K562 (cell line): ENCODE results near the gene KLHL33. TPM values are rescaled to one million over a fixed set of nuclear protein-coding genes. Genes with fewer than 3 reads are reported as not detected.

ENCODE experiments used
- ATAC-seq: fragments of 200-7000 bp; cut with Tn5 transposase; 3 replicates; pipeline ENCODE4 v1.9.1; 2020; ENCODE audit warnings: moderate library complexity
- BruUV-seq: library from RNA; stranded (reverse); fragments of 400-500 nt; replicated peaks from 2 replicates; lab custom pipeline; 2021; lab: Mats Ljungman, UMichigan
- CTCF ChIA-PET: fragments of 300-600 bp; formaldehyde crosslinking; extraction: SDS; loops from one replicate; lab custom pipeline; 2021; ENCODE audit warnings: low intra/inter-chr PET ratio; lab: Yijun Ruan, JAX
- POLR2A ChIA-PET: fragments of 300-600, 350-650 bp; sonication (Branson Sonifier 250); formaldehyde crosslinking; extraction: SDS; loops from one replicate; lab custom pipeline; 2021; ENCODE audit warnings: antibody characterized with exemption, inconsistent platforms; lab: Yijun Ruan, JAX
- DNase-seq, 4 experiments: peaks; one replicate each; pipeline versions ENCODE4 v3.0.0 to v3.0.0-alpha.2; 2011 to 2018; ENCODE audit warnings: low spot score in 3 of 4, mixed read lengths in 3 of 4; ENCODE audit errors: extremely low read depth in 1 of 4
- FAIRE-seq: peaks from 2 replicates; lab custom pipeline; 2011; peaks lifted over from hg19 to GRCh38; lab: Jason Lieb, UNC
- H2AFZ ChIP-seq: 2 replicates; pipeline ENCODE4 v1.6.0; 2011; ENCODE audit warnings: low read depth, low read length, control low read depth, inconsistent platforms
- H3K27ac ChIP-seq: fragments of 200-600 bp; 3 replicates; pipeline ENCODE4 v1.8.0; 2011; ENCODE audit warnings: low read depth, mild to moderate bottlenecking, control low read depth, inconsistent platforms, low read length, moderate library complexity, mixed read lengths; ENCODE audit errors: extremely low read depth
- H3K27me3 ChIP-seq, 2 experiments: fragments of 300-600 bp in 1 of 2; 2 replicates in 1 of 2; 3 replicates in 1 of 2; pipeline versions ENCODE4 v1.6.0 to v1.8.0; 2011; ENCODE audit warnings: inconsistent platforms in 2 of 2, low read length in 2 of 2, mild to moderate bottlenecking in 1 of 2, mixed read lengths in 1 of 2, moderate library complexity in 1 of 2; ENCODE audit not compliant: control insufficient read depth in 2 of 2, insufficient read depth in 2 of 2
- H3K36me3 ChIP-seq: fragments of 300-600 bp; 3 replicates; pipeline ENCODE4 v1.8.0; 2011; ENCODE audit warnings: mild to moderate bottlenecking, low read length, inconsistent platforms; ENCODE audit not compliant: control insufficient read depth, insufficient read depth
- H3K4me1 ChIP-seq, 2 experiments: fragments of 200-600 bp in 1 of 2; replicated peaks in 1 of 2; 2 replicates in 1 of 2; 3 replicates in 1 of 2; pipeline versions ENCODE4 v1.5.1 to v1.8.0; 2011; ENCODE audit warnings: inconsistent platforms in 2 of 2, low read length in 2 of 2, mild to moderate bottlenecking in 1 of 2, mixed read lengths in 1 of 2, moderate library complexity in 1 of 2; ENCODE audit not compliant: control insufficient read depth in 2 of 2, insufficient read depth in 2 of 2
- H3K4me2 ChIP-seq: 2 replicates; pipeline ENCODE4 v1.6.1; 2011; ENCODE audit warnings: low read length, control low read depth, inconsistent platforms, mixed read lengths; ENCODE audit not compliant: insufficient read depth
- H3K4me3 ChIP-seq: fragments of 200-600 bp; sonication (generic), shearing (Covaris generic); 2 replicates; pipeline ENCODE4 v1.5.1; 2016; ENCODE audit warnings: control low read depth, inconsistent platforms
- H3K79me2 ChIP-seq: fragments of 200-600 bp; 3 replicates; pipeline ENCODE4 v1.8.0; 2011; ENCODE audit warnings: low read length, inconsistent platforms; ENCODE audit not compliant: control insufficient read depth, insufficient read depth
- H3K9ac ChIP-seq, 2 experiments: 2 replicates each; pipeline versions ENCODE4 v1.6.0 to v1.6.1; 2011; ENCODE audit warnings: low read depth in 2 of 2, low read length in 2 of 2, control low read depth in 1 of 2, inconsistent platforms in 1 of 2, mild to moderate bottlenecking in 1 of 2, mixed read lengths in 1 of 2; ENCODE audit not compliant: insufficient read depth in 1 of 2
- H3K9me1 ChIP-seq: one replicate; pipeline ENCODE4 v1.6.0; 2011; ENCODE audit warnings: inconsistent platforms, mild to moderate bottlenecking, low read length, moderate library complexity; ENCODE audit not compliant: control insufficient read depth, insufficient read depth
- H3K9me3 ChIP-seq: replicated peaks from 2 replicates; pipeline ENCODE4 v1.5.1; 2011; ENCODE audit warnings: low read depth, low read length, inconsistent platforms; ENCODE audit not compliant: control insufficient read depth, insufficient read depth
- H4K20me1 ChIP-seq: replicated peaks from 2 replicates; pipeline ENCODE4 v1.6.1; 2011; ENCODE audit warnings: low read length, inconsistent platforms, mixed read lengths; ENCODE audit not compliant: control insufficient read depth, insufficient read depth
- ZFX ChIP-seq: sonication (generic); formaldehyde crosslinking; IDR thresholded peaks from 2 replicates; pipeline ENCODE4 v1.8.0; 2022; ENCODE audit warnings: mild to moderate bottlenecking, missing genetic modification reagents, moderate library complexity
- WGBS: fragments of 100-300 bp; shearing (Covaris generic); methylation state at CpG from one replicate; pipeline ENCODE4 v1.1.6; 2016; ENCODE audit warnings: low coverage, mixed read lengths; ENCODE audit not compliant: insufficient coverage; ENCODE audit errors: missing lambda C conversion rate; 5-methylcytosine and 5-hydroxymethylcytosine counted together
- in situ Hi-C: fragments of 300-500 bp; cut with MboI; formaldehyde crosslinking; loops from 4 replicates; pipeline ENCODE4 v1.15.0; 2018; ENCODE audit warnings: inconsistent platforms, mixed read lengths
- intact Hi-C: fragments of 100-400 bp; cut with micrococcal nuclease; formaldehyde crosslinking; loops from 2 replicates; pipeline ENCODE4 v1.14.2; 2022
- polyA plus RNA-seq, 8 experiments: library from polyadenylated mRNA; depleted of rRNA in 4 of 8; stranded (reverse) in 5 of 8; unstranded in 3 of 8; fragments of >200 nt; fragmentation: Nextera tagmentation in 2 of 8; fragmentation: Illumina TruSeq in 1 of 8; extraction: Ambion mirVana in 2 of 8; extraction: Trizol in 1 of 8; gene quantifications; 2 replicates each; pipeline versions ENCODE4 v1.2.1 to v1.2.3, GENCODE V29; 2011 to 2014; ENCODE audit warnings: inconsistent platforms in 1 of 8, missing spikeins in 1 of 8
- total RNA-seq, 7 experiments: library from RNA; depleted of rRNA in 6 of 7; stranded (reverse); fragments of >200 nt in 6 of 7; fragmentation: Illumina TruSeq in 2 of 7; extraction: Trizol in 2 of 7; gene quantifications; 2 replicates each; pipeline versions ENCODE4 v1.2.1 to v1.2.3, GENCODE V29; 2011 to 2021; ENCODE audit warnings: low replicate concordance in 1 of 7
- TF ChIP-seq, protein P1 (sequence below): fragments of 450-650 bp; IDR thresholded peaks from 2 replicates; pipeline ENCODE4 v1.6.1; 2017; ENCODE audit warnings: antibody characterized with exemption, mild to moderate bottlenecking
- TF ChIP-seq, protein P2 (sequence below): fragments of 200-800 bp; sonication (Bioruptor generic); IDR thresholded peaks from 2 replicates; pipeline ENCODE4 v1.6.1; 2017; ENCODE audit warnings: missing genetic modification characterization, missing compliant biosample characterization
- TF ChIP-seq, protein P3 (sequence below): fragments of 450-650 bp; IDR thresholded peaks from 2 replicates; pipeline ENCODE4 v1.6.1; 2016; ENCODE audit warnings: mild to moderate bottlenecking, moderate library complexity

KLHL33 gene
- total and polyA plus RNA-seq, 9 of the 15 experiments (the other 6 are each of a cell fraction or from before 2014, with no cell fraction given): 0.04 to 0.27 (median 0.13) TPM; not detected in 6

DNA sequence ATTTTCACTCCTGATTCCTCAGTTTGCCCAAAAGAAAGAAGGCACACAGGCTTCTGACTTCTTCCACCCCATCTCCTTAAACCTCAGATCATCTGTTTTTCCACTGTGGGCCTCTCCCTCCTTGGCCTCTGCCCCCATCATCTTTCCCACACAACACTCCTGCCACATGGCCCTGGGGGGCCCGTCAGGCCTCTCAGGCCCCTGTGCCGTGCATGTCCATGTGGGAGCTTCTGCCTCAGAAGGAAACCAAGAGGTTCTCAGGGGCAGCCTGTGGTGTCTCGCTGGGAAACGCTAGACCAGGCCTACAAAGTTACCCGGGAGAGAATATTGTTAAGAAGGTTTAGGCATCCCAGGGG is 8.0 kb downstream of the KLHL33 start:
- TF ChIP-seq, protein P1, sequence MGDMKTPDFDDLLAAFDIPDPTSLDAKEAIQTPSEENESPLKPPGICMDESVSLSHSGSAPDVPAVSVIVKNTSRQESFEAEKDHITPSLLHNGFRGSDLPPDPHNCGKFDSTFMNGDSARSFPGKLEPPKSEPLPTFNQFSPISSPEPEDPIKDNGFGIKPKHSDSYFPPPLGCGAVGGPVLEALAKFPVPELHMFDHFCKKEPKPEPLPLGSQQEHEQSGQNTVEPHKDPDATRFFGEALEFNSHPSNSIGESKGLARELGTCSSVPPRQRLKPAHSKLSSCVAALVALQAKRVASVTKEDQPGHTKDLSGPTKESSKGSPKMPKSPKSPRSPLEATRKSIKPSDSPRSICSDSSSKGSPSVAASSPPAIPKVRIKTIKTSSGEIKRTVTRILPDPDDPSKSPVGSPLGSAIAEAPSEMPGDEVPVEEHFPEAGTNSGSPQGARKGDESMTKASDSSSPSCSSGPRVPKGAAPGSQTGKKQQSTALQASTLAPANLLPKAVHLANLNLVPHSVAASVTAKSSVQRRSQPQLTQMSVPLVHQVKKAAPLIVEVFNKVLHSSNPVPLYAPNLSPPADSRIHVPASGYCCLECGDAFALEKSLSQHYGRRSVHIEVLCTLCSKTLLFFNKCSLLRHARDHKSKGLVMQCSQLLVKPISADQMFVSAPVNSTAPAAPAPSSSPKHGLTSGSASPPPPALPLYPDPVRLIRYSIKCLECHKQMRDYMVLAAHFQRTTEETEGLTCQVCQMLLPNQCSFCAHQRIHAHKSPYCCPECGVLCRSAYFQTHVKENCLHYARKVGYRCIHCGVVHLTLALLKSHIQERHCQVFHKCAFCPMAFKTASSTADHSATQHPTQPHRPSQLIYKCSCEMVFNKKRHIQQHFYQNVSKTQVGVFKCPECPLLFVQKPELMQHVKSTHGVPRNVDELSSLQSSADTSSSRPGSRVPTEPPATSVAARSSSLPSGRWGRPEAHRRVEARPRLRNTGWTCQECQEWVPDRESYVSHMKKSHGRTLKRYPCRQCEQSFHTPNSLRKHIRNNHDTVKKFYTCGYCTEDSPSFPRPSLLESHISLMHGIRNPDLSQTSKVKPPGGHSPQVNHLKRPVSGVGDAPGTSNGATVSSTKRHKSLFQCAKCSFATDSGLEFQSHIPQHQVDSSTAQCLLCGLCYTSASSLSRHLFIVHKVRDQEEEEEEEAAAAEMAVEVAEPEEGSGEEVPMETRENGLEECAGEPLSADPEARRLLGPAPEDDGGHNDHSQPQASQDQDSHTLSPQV: 0 out of 2 replicates have a peak, but pooled peaks have one; percentile 21
- TF ChIP-seq ZFX (CRISPR knock-in tag): peak; percentile 64
- TF ChIP-seq, protein P2, sequence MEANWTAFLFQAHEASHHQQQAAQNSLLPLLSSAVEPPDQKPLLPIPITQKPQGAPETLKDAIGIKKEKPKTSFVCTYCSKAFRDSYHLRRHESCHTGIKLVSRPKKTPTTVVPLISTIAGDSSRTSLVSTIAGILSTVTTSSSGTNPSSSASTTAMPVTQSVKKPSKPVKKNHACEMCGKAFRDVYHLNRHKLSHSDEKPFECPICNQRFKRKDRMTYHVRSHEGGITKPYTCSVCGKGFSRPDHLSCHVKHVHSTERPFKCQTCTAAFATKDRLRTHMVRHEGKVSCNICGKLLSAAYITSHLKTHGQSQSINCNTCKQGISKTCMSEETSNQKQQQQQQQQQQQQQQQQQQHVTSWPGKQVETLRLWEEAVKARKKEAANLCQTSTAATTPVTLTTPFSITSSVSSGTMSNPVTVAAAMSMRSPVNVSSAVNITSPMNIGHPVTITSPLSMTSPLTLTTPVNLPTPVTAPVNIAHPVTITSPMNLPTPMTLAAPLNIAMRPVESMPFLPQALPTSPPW (CRISPR knock-in tag): no peak
- TF ChIP-seq, protein P3, sequence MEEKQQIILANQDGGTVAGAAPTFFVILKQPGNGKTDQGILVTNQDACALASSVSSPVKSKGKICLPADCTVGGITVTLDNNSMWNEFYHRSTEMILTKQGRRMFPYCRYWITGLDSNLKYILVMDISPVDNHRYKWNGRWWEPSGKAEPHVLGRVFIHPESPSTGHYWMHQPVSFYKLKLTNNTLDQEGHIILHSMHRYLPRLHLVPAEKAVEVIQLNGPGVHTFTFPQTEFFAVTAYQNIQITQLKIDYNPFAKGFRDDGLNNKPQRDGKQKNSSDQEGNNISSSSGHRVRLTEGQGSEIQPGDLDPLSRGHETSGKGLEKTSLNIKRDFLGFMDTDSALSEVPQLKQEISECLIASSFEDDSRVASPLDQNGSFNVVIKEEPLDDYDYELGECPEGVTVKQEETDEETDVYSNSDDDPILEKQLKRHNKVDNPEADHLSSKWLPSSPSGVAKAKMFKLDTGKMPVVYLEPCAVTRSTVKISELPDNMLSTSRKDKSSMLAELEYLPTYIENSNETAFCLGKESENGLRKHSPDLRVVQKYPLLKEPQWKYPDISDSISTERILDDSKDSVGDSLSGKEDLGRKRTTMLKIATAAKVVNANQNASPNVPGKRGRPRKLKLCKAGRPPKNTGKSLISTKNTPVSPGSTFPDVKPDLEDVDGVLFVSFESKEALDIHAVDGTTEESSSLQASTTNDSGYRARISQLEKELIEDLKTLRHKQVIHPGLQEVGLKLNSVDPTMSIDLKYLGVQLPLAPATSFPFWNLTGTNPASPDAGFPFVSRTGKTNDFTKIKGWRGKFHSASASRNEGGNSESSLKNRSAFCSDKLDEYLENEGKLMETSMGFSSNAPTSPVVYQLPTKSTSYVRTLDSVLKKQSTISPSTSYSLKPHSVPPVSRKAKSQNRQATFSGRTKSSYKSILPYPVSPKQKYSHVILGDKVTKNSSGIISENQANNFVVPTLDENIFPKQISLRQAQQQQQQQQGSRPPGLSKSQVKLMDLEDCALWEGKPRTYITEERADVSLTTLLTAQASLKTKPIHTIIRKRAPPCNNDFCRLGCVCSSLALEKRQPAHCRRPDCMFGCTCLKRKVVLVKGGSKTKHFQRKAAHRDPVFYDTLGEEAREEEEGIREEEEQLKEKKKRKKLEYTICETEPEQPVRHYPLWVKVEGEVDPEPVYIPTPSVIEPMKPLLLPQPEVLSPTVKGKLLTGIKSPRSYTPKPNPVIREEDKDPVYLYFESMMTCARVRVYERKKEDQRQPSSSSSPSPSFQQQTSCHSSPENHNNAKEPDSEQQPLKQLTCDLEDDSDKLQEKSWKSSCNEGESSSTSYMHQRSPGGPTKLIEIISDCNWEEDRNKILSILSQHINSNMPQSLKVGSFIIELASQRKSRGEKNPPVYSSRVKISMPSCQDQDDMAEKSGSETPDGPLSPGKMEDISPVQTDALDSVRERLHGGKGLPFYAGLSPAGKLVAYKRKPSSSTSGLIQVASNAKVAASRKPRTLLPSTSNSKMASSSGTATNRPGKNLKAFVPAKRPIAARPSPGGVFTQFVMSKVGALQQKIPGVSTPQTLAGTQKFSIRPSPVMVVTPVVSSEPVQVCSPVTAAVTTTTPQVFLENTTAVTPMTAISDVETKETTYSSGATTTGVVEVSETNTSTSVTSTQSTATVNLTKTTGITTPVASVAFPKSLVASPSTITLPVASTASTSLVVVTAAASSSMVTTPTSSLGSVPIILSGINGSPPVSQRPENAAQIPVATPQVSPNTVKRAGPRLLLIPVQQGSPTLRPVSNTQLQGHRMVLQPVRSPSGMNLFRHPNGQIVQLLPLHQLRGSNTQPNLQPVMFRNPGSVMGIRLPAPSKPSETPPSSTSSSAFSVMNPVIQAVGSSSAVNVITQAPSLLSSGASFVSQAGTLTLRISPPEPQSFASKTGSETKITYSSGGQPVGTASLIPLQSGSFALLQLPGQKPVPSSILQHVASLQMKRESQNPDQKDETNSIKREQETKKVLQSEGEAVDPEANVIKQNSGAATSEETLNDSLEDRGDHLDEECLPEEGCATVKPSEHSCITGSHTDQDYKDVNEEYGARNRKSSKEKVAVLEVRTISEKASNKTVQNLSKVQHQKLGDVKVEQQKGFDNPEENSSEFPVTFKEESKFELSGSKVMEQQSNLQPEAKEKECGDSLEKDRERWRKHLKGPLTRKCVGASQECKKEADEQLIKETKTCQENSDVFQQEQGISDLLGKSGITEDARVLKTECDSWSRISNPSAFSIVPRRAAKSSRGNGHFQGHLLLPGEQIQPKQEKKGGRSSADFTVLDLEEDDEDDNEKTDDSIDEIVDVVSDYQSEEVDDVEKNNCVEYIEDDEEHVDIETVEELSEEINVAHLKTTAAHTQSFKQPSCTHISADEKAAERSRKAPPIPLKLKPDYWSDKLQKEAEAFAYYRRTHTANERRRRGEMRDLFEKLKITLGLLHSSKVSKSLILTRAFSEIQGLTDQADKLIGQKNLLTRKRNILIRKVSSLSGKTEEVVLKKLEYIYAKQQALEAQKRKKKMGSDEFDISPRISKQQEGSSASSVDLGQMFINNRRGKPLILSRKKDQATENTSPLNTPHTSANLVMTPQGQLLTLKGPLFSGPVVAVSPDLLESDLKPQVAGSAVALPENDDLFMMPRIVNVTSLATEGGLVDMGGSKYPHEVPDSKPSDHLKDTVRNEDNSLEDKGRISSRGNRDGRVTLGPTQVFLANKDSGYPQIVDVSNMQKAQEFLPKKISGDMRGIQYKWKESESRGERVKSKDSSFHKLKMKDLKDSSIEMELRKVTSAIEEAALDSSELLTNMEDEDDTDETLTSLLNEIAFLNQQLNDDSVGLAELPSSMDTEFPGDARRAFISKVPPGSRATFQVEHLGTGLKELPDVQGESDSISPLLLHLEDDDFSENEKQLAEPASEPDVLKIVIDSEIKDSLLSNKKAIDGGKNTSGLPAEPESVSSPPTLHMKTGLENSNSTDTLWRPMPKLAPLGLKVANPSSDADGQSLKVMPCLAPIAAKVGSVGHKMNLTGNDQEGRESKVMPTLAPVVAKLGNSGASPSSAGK: peak; percentile 29; the same call in 1 of the 2 replicates
- in situ Hi-C loops (no loop called here), intact Hi-C loops (no loop called here)
- H3K4me3 ChIP-seq: peak overlapping the region; percentile 33
- 24% methylated on average over 5 of the region's 5 CpGs for WGBS
- no peaks in the 10 kb centered on the region for H3K27me3 ChIP-seq
- CTCF ChIA-PET: no interaction called here
- POLR2A ChIA-PET: no interaction called here
- peak overlapping the region; percentile 89 for H2AFZ ChIP-seq
- peak overlapping the region; percentile 82 for H3K4me2 ChIP-seq
- H3K9ac ChIP-seq: peak overlapping the region; percentile 63 to 75; a peak in 3 of 4 replicates
- no peaks in the 10 kb centered on the region for H4K20me1 ChIP-seq
- DNase-seq (no peak), FAIRE-seq (no peak), ATAC-seq (peak; percentile 23)
- H3K27ac ChIP-seq: peak overlapping the region; percentile 82
- H3K9me1 ChIP-seq: no peaks in the 10 kb centered on the region
- H3K9me3 ChIP-seq: no peaks in the 10 kb centered on the region
- no TSS peak for BruUV-seq
- H3K4me1 ChIP-seq: peaks cover 22 to 26% of the 10 kb centered on the region in 2 experiments; a peak in 4 of 5 replicates
- no peaks in the 10 kb centered on the region for H3K36me3 ChIP-seq
- no peaks in the 10 kb centered on the region; the same call in 2 of the 3 replicates for H3K79me2 ChIP-seq
